ENCODE data around the gene TCTN2.

DNA sequence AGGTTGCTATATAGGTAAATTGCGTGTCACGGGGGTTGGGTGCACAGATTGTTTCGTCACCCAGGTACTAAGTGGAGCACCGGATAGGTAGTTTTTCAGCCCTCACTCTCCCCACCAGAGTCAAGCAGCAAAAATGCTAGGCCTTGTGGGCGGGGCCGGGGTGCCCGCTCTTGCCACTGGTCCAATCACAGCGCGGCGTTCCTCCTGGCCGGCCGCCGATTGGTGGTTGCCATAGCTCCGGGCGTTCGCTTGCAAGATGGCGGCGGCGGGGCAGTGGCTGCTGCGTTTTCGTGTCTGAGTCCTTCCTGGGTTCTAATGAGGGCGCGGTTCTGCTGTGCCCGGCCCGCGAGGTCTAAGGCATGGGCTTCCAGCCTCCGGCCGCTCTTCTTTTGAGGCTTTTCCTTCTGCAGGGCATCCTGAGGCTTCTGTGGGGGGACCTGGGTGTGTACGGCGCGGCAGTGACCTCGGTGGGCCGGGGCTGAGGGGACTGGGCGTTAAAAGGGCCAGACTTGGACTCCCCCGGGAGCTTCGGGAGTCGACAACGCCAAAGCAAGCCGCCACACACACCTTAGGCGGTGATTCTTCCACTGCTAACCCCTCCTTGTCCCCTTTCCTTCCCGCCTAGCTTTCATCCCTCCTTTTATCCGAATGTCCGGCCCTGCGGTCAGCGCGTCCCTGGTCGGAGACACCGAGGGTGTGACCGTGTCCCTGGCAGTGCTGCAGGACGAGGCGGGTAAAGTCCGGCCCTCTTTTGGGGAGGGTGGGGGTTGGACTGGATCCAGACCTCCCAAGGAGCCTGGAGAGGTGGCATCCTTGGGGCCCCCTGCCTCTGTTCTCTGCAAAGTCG is at the start of gene TCTN2:
- no peak for TF ChIP-seq CTCF (conservative IDR thresholded peaks at IDR 0.05; ENCODE audit: low read depth, low read length)
- TF ChIP-seq POLR2A (IDR thresholded peaks at IDR 0.05; ENCODE audit: low read depth, low read length): no peak
- no peak for TF ChIP-seq FOS (IDR thresholded peaks at IDR 0.05; ENCODE audit: low read depth, low read length)
- TF ChIP-seq, protein P1, sequence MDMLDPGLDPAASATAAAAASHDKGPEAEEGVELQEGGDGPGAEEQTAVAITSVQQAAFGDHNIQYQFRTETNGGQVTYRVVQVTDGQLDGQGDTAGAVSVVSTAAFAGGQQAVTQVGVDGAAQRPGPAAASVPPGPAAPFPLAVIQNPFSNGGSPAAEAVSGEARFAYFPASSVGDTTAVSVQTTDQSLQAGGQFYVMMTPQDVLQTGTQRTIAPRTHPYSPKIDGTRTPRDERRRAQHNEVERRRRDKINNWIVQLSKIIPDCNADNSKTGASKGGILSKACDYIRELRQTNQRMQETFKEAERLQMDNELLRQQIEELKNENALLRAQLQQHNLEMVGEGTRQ (IDR thresholded peaks at IDR 0.05; ENCODE audit: low read depth, low read length): no peak
- TF ChIP-seq SMC3 (IDR thresholded peaks at IDR 0.05; ENCODE audit: low read depth, low read length): no peak
- TF ChIP-seq CHD1 (IDR thresholded peaks at IDR 0.05; ENCODE audit: low read depth, low read length): no peak
- TF ChIP-seq RFX5 (IDR thresholded peaks at IDR 0.05; ENCODE audit: low read depth, low read length): no peak
- TF ChIP-seq CEBPB (IDR thresholded peaks at IDR 0.05; ENCODE audit: low read depth, low read length): no peak
- no peak for TF ChIP-seq ELK1 (IDR thresholded peaks at IDR 0.05; ENCODE audit: borderline replicate concordance, low read depth, low read length)
- peak; percentile 85 for TF ChIP-seq MXI1 (IDR thresholded peaks at IDR 0.05; ENCODE audit: borderline replicate concordance, low read depth, low read length)
- 0 out of 2 replicates have a peak, but pooled peaks have one; percentile 42 for TF ChIP-seq MAZ (IDR thresholded peaks at IDR 0.05; ENCODE audit: borderline replicate concordance, low read depth, low read length)
- TF ChIP-seq RAD21 (IDR thresholded peaks at IDR 0.05; ENCODE audit: low read length): no peak
- no peak for TF ChIP-seq BHLHE40 (IDR thresholded peaks at IDR 0.05; ENCODE audit: low read depth, low read length)

All from IMR-90 (cell line).